B cell (primary cell): ENCODE data around the gene SDK2. TPM values are rescaled to one million over a fixed set of nuclear protein-coding genes. Genes with fewer than 3 reads are reported as not detected.

Source experiments
- ATAC-seq: fragments of 200-7000 bp; cut with Tn5 transposase; one replicate; pipeline ENCODE4 v1.10.0; 2021; ENCODE audit warnings: low read depth, mild to moderate bottlenecking, moderate number of reproducible peaks, moderate library complexity
- CTCF ChIA-PET: fragments of 350-600 bp; sonication (Branson Sonifier 250); formaldehyde crosslinking; loops from one replicate; lab custom pipeline; 2021; ENCODE audit warnings: antibody characterized with exemption, inconsistent platforms; lab: Charles Lee
- POLR2A ChIA-PET: fragments of 350-600 bp; sonication (Branson Sonifier 250); formaldehyde crosslinking; loops from one replicate; lab custom pipeline; 2021; ENCODE audit warnings: antibody characterized with exemption; lab: Charles Lee
- DNase-seq: peaks from one replicate; pipeline ENCODE4 v3.0.0; 2013
- H2AFZ ChIP-seq: 2 replicates; pipeline ENCODE4 v1.6.1; 2012; ENCODE audit warnings: mild to moderate bottlenecking, low read depth, low read length; ENCODE audit not compliant: insufficient read depth, poor library complexity, severe bottlenecking
- H3K27ac ChIP-seq, 2 donors: 1 replicate in 1 of 2; 2 replicates in 1 of 2; pipeline ENCODE4 v1.5.1; 2012 to 2013; ENCODE audit warnings: low read length in 2 of 2, mild to moderate bottlenecking in 2 of 2, moderate library complexity in 1 of 2
- H3K27me3 ChIP-seq, 4 experiments: fragments of 200-600 bp in 1 of 4; sonication (generic) in 1 of 4; replicated peaks in 1 of 4; 1 replicate in 2 of 4; 2 replicates in 2 of 4; pipeline versions ENCODE4 v1.6.1 to v1.7.0; 2013 to 2016; ENCODE audit warnings: low read length in 3 of 4, mild to moderate bottlenecking in 2 of 4, mixed read lengths in 1 of 4, moderate library complexity in 1 of 4; ENCODE audit not compliant: insufficient read depth in 4 of 4, control insufficient read depth in 3 of 4; ENCODE audit errors: control extremely low read depth in 1 of 4
- H3K36me3 ChIP-seq, 2 experiments: replicated peaks in 1 of 2; 1 replicate in 1 of 2; 2 replicates in 1 of 2; pipeline versions ENCODE4 v1.6.1 to v1.7.1; 2013; ENCODE audit warnings: low read length in 1 of 2; ENCODE audit not compliant: insufficient read depth in 2 of 2, control insufficient read depth in 1 of 2; ENCODE audit errors: control extremely low read depth in 1 of 2, extremely low read depth in 1 of 2
- H3K4me1 ChIP-seq, 2 donors: fragments of 200-600 bp in 1 of 2; sonication (generic) in 1 of 2; 1 replicate in 1 of 2; 2 replicates in 1 of 2; pipeline versions ENCODE4 v1.5.1 to v1.6.1; 2013 to 2017; ENCODE audit warnings: low read length in 2 of 2; ENCODE audit not compliant: control insufficient read depth in 2 of 2, insufficient read depth in 2 of 2
- H3K4me2 ChIP-seq: replicated peaks from 2 replicates; pipeline ENCODE3; 2012; ENCODE audit warnings: mild to moderate bottlenecking, low read depth, low read length; ENCODE audit not compliant: poor library complexity, severe bottlenecking
- H3K4me3 ChIP-seq, 5 experiments: fragments of 200-600 bp in 1 of 5; sonication (generic) in 1 of 5; 1 replicate in 3 of 5; 2 replicates in 2 of 5; pipeline versions ENCODE4 v1.5.1 to v1.7.0; 2011 to 2016; ENCODE audit warnings: low read length in 4 of 5, mild to moderate bottlenecking in 4 of 5, low read depth in 2 of 5, control low read depth in 1 of 5, moderate library complexity in 1 of 5; ENCODE audit not compliant: insufficient read depth in 1 of 5; ENCODE audit errors: control extremely low read depth in 1 of 5, extremely low read depth in 1 of 5
- H3K79me2 ChIP-seq: fragments of 200-600 bp; sonication (generic); one replicate; pipeline ENCODE4 v1.6.0; 2016; ENCODE audit warnings: low read length; ENCODE audit not compliant: control insufficient read depth, insufficient read depth
- H3K9ac ChIP-seq: fragments of 200-600 bp; sonication (generic); 2 replicates; pipeline ENCODE4 v1.6.1; 2017; ENCODE audit warnings: mild to moderate bottlenecking, low read length, moderate library complexity
- H3K9me3 ChIP-seq, 3 donors: one replicate each; pipeline versions ENCODE4 v1.6.1 to v1.7.1; 2013; ENCODE audit warnings: low read length in 2 of 3; ENCODE audit not compliant: control insufficient read depth in 2 of 3, insufficient read depth in 1 of 3; ENCODE audit errors: control extremely low read depth in 1 of 3
- H4K20me1 ChIP-seq: 2 replicates; pipeline ENCODE4 v1.6.0; 2012; ENCODE audit warnings: mild to moderate bottlenecking, low read length; ENCODE audit not compliant: insufficient read depth, control insufficient read depth, poor library complexity, severe bottlenecking
- H3K27ac Mint-ChIP-seq: one replicate; pipeline ENCODE4 v1.8.0; 2021; ENCODE audit warnings: mixed read lengths
- H3K27me3 Mint-ChIP-seq: one replicate; pipeline ENCODE4 v1.8.0; 2021; ENCODE audit warnings: mixed read lengths
- H3K4me1 Mint-ChIP-seq: one replicate; pipeline ENCODE4 v1.8.0; 2021; ENCODE audit warnings: mixed read lengths
- H3K4me3 Mint-ChIP-seq: one replicate; pipeline ENCODE4 v1.8.0; 2021; ENCODE audit warnings: mixed read lengths
- H3K9me3 Mint-ChIP-seq: one replicate; pipeline ENCODE4 v1.8.0; 2022; ENCODE audit warnings: mixed read lengths; ENCODE audit not compliant: insufficient read depth
- CTCF ChIP-seq: fragments of 200-600 bp; IDR thresholded peaks from one replicate; pipeline ENCODE4 v1.8.0; 2022; ENCODE audit warnings: antibody characterized with exemption, mild to moderate bottlenecking
- EZH2 ChIP-seq: IDR thresholded peaks from 2 replicates; pipeline ENCODE4 v1.6.1; 2012; ENCODE audit warnings: borderline replicate concordance, low read depth, mild to moderate bottlenecking, moderate library complexity, low read length; ENCODE audit not compliant: insufficient read depth, poor library complexity, severe bottlenecking
- WGBS: methylation state at CpG from one replicate; pipeline ENCODE4 v1.1.5; 2013; ENCODE audit warnings: missing lambda C conversion rate; ENCODE audit not compliant: insufficient coverage; 5-methylcytosine and 5-hydroxymethylcytosine counted together
- intact Hi-C: fragments of 100-400 bp; cut with micrococcal nuclease; formaldehyde crosslinking; loops from one replicate; pipeline ENCODE4 v1.10.0; 2022
- polyA plus RNA-seq: library from polyadenylated mRNA; depleted of rRNA; stranded (reverse); fragments of >200 nt; gene quantifications from 2 replicates; pipeline ENCODE4 v1.2.3, GENCODE V29; 2012
- total RNA-seq, 2 donors: library from RNA; stranded (reverse); fragments of 120-200 nt in 1 of 2; gene quantifications; 1 replicate in 1 of 2; 2 replicates in 1 of 2; pipeline versions ENCODE4 v1.2.3 to v1.2.4, GENCODE V29; 2013 to 2022

SDK2 gene
- total and polyA plus RNA-seq, 2 donors (not counting 1 experiment from before 2014, with no cell fraction given) = 3.2 to 13.0 TPM

- Histone ChIP-seq H3K4me2 (no peak overlapping the region), H3K4me3 (no peak overlapping the region), H3K27ac (no peak overlapping the region), H3K79me2 (no peaks in the 10 kb centered on the region), H3K27me3 (peaks cover 0 to 3% (median 0%) of the 10 kb centered on the region in 4 experiments), H3K36me3 (no peaks in the 10 kb centered on the region), H3K9ac (no peak overlapping the region), H3K9me3 (peaks cover 0 to 3% (median 0%) of the 10 kb centered on the region in 3 donors), H3K4me1 (peaks cover 0 to 13% of the 10 kb centered on the region in 2 donors), H2AFZ (no peak overlapping the region), H4K20me1 (no peaks in the 10 kb centered on the region)
- peaks cover 29% of the 10 kb centered on the region for H3K27me3 Mint-ChIP-seq
- H3K4me3 Mint-ChIP-seq = no peak overlapping the region
- POLR2A ChIA-PET = no interaction called here
- H3K9me3 Mint-ChIP-seq = no peaks in the 10 kb centered on the region
- intact Hi-C loops = no loop called here
- ATAC-seq = no peak
- DNase-seq = no peak
- H3K27ac Mint-ChIP-seq = no peak overlapping the region
- WGBS = 32% methylated on average over 6 of the region's 8 CpGs
- TF ChIP-seq EZH2 = no peak
- no peak for TF ChIP-seq CTCF
- H3K4me1 Mint-ChIP-seq = peaks cover 13% of the 10 kb centered on the region
- CTCF ChIA-PET = no interaction called here
Measured at GRCh38 chr17:73291260-73291801, 352.9 kb downstream of the SDK2 start.

GRCh38 chr17:73290399-73291259 is 353.6 kb downstream of the SDK2 start:
- no peak for ATAC-seq
- no peak for TF ChIP-seq CTCF
- Mint-ChIP-seq H3K4me1 (peaks cover 13% of the 10 kb centered on the region), H3K4me3 (no peak overlapping the region), H3K27ac (no peak overlapping the region), H3K9me3 (no peaks in the 10 kb centered on the region), H3K27me3 (peaks cover 30% of the 10 kb centered on the region)
- Histone ChIP-seq H3K4me1 (peaks cover 0 to 13% of the 10 kb centered on the region in 2 donors), H3K9ac (no peak overlapping the region), H3K9me3 (peaks cover 0 to 3% (median 0%) of the 10 kb centered on the region in 3 donors), H4K20me1 (no peaks in the 10 kb centered on the region), H3K36me3 (no peaks in the 10 kb centered on the region), H3K27ac (no peak overlapping the region), H2AFZ (no peak overlapping the region), H3K27me3 (peaks cover 0 to 3% (median 0%) of the 10 kb centered on the region in 4 experiments), H3K4me3 (no peak overlapping the region), H3K4me2 (no peak overlapping the region), H3K79me2 (no peaks in the 10 kb centered on the region)
- 41% methylated on average over 6 of the region's 16 CpGs for WGBS
- CTCF ChIA-PET = interaction anchor here (0.5 kb wide), 1 partner anchor 35 kb away, joined by 3 read pairs; no protein-coding TSS in a partner anchor
- no peak for DNase-seq
- POLR2A ChIA-PET = no interaction called here
- intact Hi-C loops = no loop called here
